ENCODE results near the gene BIN1.

The BIN1 gene

DNA sequence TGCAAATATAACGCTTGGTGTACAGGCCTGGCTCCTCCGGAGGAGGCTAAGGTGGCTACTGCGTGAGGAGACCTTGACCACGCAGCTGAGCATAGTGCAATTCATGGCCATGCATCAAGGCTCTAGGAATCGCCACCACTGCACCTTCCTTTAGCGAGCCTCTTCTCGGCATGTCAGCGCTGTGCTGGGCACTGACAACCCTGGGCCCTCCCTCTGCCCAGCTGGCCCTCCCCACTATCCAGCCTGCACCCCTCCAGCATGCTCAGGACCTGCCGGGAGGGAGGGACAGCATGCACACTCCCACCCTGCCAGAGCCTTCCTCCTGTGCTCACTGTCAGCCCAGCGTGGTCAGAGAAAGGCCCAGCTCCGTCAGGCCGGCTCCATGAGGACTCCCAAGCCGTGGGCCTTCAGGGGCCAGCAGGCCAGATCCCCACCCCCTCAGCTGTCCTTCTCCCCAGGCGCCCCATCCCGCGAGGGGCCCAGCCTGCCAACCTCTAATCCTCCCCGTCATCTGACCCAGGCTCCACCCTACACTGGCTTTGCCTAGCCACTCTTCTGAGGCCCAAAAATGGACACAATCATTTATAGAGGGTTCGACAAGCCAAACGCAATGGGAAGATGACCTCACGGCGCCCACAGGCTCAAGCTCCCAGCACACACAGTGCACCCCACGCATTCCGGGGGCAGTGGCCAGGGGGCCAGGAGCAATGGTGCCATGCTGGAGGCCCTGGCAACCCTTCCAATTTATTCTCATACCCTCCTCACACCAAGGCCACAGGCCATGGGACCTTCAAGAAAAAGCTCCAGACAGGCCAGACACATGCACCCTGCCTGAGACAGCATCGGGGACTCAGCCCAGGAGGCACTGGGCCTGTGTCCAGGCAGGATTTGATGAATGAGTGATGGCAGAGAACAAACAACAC lies 3.5 kb downstream of the BIN1 start:
- FAIRE-seq: no peak

DNA sequence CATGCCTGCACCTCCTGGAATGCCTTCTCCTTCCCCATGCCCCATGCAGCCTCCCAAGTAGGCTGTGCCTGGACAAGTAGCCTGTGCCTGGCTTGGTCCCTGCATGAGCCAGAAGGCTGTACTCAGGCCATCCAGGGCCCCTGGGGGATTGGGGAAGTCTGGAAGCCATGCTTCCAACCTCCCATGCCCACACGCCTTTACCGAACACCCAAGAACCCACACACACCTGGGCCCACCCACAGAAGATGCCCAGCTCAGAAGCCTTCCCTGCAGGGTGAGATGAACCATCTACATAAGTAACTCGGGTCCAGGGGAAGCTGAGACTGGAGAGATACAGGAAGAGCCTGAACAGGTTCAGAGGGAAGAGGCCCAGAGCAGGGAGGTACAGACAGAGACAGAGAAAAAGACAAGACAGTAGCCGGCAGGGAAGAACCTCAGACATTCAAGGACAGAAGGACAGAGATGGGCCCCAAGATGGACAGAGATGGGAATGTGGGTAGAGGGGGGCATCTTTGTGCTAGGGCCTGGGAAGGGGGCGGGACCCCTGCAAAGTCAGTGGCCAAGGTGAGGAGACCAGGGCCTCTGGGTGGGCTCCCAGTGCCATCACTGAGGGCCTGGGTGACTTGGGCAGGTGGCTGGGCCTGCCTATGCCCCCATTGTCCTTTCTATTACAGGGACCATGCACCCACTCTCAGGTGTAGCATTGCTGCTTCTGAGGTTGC lies 4.3 kb downstream of the BIN1 start:
- no peak for FAIRE-seq

DNA sequence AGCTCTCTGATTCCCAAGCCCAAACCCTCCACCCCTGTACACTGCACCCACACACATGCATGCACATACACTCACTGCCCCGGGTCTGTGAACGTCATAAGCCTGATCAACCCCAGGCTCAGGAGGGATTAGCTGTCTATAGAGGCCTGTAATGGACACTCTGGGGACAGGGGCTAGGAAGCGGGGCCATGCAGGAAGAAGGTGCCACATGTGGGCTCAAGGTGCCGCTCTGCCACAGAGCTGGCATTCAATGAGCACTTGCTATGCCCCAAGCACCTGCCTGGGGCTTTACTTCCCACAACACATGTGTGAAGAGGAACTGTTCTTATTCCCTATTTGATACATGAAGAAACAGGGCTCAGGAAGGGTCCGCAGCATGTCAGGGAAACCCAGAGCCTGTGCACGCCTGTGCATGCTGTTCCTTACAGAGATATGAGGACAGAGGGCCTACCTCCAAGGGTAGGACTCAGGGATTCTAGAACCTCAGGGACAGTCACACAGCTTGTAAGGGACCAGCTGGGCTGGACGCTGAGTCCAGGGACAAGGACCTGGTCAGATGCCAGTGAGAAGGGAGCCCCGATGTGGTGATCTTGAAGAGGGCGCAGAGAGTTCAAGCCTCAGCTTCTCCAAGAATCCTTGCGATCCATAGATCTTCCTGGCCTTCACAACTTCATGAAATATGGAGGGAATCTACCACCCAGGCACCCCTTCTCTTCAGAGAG lies 5.0 kb downstream of the BIN1 start:
- no peak for FAIRE-seq

DNA sequence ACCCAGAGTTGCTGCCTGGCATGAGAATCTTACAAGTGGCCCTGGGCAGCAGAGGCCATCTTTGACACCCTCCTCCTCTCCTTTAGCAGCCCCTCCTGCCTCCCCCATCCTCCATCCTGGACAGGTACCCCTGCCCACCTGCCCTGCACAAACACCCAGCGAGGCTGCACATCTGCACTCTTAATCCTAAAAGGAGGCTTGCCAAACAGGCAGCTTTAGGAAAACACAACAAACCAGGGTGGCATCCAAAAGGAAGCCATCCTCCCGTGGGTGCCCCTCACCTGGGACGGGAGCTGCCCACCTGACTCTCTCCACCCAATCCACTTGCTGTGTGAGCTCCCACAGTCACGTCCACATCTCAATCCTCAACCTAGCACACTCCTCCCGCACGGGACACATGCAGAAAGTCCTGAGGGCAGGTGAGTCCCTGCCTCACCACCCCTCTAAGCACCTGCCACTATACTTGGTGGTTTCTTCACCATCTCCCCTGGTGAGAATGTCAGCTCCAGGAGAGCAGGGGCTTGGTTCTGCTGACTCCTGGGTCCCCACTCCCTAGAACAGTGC lies 5.8 kb downstream of the BIN1 start:
- FAIRE-seq: no peak

DNA sequence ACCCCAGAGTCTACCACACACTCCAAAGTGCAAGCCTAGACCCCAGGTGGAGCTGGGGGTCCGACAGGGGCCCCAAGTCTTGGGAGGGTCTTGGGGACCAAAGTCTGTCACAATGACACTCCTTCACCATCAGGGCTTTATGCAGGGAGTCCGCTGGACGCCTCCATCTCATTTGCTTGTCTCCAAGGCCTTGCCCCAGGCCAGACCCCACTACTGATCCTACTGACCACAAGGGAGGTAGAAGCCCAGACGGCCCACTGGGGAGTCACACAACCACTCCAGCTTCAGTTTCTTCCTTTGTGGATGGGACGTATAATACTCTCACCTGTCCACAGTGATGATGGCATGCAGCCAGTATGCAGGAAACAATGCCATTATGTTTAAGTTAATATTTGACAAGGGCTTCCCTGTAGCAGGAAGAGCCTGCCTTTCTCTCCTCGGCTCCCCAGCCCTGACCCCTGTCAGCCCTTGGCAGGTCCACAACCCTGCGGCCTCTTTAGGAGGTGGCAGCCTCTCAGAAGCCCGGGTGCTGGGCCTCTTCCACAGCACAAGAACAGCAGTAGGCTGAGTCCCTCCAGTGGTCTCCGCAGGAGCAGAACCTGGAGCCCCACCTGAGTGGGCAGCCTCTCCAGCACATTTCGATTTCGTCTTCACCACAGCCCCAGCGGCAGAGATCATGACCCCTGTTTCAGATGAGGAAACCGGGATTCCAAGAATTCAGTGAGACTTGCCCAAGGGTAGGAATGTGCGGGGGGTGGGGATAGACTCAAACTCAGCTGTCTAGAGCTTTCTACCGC lies 6.5 kb downstream of the BIN1 start:
- FAIRE-seq: no peak

DNA sequence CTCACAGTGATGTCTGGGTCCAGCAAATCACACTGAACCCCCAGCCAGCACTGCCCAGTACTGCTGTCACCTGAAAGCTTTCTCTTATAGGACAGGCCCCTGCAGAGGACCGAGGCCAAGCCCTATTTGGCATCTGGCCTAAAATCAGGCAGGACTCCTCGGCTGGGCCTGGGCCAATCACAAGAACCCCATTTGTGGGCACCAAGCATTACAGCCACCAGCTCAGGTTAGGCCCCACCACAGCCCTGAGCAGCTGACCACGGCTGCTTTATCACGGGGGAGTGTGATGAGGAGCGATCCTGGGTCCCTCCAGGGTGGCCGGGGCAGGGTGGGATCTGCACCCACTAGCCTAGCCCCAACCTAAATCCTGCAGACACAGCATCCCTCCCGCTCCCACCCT lies 8.2 kb downstream of the BIN1 start:
- FAIRE-seq: no peak

DNA sequence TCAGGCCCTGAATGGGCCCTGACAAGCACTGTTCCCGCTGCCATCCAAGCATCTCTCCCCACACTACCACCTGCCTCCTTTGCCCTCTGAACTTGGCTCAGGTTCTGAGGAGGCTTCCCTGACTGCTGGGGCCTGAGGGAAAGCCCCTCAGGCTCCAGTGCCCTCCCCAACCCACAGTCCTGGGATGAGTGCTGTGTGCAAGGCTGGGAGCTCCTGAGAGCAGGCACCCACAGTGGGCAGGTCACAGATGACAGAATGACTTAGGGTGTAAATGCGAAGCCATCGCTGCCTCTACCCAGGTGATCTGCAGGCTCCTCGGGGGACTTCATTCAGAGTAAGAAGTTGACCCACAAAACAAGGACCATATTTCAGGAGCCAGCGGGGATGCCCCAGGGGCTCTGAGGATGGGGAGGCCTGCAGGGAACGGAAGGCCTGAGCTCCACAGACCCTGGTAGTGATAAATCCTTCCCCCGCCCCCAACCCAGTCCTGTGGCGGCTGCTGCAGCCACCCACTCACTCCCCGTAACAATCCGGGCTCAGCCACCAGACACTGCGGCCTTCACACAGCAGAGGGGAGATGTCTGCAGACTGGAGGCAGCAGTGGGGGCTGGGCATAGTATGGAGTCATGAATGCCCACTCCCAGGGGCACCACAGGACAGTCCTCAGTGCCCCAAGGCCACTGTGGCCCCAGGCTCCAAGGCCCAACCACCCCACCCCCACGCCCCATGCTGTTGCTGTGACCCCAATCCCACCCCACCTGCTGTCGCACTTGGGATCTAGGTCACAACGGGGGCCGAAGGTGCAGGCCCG lies 8.9 kb downstream of the BIN1 start:
- FAIRE-seq: no peak

DNA sequence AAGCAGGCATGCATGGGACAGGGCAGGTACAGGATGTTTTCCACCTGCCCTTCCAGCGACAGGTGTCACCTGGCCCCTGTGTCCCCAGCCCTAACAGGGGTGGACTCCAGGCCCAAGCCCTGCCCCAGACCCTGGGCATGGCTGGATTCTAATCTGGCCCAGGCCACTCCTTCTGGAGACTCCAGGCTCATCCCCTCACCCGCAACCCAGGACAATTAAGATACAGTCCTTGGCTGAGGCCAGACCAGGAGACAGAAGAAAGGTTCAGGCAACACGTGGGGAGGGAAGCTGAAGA lies 9.5 kb downstream of the BIN1 start:
- no peak for FAIRE-seq

DNA sequence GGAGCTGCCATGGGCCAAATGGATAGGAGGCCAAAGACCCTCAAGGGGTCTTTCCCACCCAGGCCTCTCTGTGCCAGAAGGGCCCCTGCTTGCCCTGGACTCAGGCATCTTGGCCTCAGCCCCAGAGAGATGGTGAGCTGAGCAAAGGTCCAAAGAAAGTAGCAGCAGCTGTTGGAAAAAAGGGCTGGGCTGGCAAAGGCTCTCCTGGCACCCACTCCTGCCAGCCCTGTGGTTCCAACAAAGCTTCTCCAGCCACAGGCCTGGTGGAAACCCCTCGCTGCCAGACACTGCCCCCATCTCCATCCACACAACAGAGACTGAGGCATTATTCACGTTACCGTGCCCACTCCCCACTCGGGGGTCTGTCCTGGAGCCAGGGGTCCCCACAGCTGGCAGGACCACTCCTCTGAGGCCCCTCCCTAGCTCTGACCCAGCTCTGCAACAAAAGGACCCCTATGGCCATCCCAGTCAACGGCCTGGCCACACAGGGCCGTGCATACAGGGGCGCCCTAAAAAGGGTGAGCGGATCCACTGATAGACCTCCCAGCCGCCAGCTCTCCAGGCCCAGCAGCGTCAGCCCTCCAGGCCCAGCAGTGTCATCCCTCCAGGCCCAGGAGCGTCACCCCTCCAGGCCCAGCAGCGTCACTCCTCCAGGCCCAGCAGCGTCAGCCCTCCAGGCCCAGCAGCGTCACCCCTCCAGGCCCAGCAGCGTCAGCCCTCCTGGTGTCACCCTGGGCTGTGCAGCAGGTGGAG lies 10.1 kb downstream of the BIN1 start:
- FAIRE-seq: no peak

DNA sequence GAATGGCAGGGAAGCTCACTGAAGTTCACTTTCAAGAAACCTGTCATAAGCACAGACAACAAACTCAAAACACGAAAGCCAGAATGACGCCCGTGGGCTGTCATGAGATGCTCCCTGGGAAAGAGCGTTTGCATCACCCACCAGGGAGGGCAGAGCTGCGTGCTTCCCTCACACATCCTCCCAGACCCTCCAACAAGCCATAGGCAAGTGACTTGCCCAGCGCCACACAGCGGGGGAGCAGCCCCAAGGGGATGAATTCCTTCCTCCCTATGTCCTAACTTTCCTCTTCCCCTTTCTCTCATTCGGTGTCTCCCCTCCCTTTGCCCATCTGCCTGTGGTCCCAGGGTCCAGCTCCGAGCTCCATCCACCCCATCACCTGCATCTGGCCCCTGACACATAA lies 10.7 kb downstream of the BIN1 start:
- FAIRE-seq: no peak

DNA sequence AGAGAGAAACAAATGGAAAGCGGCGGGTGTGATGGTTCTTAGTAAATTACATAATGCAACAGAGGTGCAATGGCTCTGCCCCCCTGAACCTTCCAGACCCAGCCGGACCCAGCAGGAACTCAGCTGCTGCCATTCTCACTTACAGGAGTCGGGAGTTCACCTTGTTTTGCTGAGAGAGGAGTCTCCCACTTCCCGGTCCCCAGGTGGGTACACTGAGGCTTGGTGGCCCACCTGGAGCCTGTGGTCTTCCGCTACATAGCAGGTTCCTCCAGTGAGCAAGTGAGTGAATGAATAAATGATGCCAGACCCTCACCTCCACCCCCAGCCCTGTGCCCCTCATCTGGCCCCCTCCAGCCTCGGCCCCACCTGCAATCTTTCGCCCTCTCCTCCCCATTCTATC lies 11.2 kb downstream of the BIN1 start:
- FAIRE-seq: no peak

DNA sequence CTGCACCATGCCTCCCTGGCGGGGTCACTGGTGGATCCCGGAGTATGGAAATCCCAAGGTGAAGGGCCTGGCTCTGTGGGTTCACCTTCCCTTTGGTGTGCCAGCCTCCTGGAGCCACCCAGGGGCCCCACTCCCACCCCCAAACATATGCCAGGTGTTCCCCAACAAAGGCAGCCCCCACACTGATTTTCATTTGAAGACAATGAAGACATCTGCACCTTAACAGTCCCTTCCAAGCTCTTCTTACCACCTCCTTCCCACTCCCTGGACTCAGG lies 11.7 kb downstream of the BIN1 start:
- FAIRE-seq: no peak

DNA sequence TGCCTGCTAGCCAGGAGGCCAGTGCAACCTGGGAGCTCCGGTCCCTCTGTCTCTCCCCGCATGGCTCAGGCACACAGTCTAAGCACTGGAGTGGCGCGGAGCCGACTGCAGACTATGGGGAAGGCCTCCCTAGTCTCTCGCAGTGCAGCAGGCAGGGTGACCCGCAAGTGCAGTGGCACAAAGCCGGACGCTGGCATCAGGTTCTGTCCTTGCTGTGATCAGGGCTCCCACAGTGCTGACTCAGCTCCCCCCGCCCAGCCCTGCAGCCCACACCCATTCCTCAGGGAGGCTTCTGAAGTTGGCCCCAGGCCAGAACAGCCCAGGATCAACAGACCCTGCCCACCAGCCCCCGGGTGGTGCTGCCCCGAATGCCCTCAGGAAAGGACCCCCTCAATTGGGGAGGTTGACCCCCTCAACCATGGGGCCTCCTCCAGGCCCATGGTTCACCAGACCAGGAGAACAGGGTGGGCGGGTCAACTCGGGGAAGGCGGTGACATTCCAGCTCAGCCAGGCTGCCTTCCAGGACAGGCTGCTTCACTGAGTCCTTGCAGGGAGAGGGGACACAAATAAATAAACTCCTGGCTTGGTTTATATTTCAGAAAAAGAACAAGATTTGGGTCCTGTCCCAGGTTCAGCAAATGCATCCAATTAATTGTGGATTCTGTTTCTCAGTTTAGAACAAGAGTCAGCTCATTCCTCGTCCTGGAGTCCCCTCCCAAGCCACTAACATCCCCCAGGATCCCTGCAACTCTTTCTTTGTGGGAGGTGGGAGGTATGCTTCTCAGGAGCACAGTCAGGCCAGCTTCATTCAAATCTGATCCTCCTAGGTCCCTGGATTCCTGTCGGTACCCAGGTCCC lies 12.2 kb downstream of the BIN1 start:
- FAIRE-seq: no peak

DNA sequence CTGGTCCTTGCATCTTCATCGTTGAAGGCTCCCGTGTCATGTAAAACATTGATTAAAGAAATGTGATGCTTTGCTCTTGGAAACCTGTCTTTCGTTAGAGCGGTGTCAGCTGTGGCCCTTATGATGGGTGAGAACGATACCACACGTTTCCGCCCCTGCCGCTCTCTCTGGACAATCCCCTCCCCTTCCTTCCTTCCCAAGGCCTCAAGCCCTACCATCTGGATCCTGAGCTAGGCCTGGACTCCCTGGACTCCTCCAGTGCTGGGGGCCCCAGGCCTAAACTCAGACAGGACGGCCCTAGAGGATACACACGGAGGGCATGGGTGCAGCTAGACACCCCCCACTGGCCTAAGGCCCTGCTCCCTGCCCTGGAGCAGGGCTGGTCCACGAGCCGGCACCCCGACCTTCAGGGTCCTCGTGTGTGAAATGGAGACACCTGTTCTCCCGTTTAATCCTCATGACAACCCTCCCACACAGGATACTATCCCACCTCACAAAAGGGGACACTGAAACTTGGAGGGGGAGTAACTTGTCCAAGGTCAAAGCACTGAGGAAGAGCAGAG lies 13.2 kb downstream of the BIN1 start:
- no peak for FAIRE-seq

DNA sequence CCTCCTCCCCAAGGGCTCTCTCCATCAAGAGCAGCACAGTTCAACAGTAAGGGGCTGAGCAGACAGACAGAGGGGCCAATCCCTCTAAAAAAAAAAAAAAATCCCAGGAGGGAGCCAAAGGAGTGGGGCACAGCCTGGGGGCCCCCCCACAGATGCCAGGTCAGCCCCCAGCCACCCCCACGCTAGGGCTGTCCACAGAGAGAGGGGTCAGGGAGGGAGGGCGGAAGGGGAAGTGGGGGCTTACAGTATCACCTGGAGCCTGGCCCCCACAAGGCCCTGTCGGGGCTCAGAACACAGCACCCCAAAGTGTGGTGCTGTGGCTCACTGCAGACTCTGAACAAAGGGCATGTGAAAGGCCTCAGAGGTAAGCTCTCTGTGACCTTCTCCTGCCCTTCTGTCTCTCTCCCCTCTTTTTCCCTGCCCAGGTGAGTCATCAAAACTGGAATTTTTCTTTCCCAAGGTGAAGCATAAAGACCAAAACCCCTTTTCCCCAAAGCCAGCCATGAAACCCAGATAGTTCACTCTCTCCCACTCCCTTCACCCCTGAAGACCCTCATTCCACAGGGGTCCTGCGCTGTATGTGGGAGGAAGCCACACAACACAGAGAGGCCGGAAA lies 13.9 kb downstream of the BIN1 start:
- no peak for FAIRE-seq

DNA sequence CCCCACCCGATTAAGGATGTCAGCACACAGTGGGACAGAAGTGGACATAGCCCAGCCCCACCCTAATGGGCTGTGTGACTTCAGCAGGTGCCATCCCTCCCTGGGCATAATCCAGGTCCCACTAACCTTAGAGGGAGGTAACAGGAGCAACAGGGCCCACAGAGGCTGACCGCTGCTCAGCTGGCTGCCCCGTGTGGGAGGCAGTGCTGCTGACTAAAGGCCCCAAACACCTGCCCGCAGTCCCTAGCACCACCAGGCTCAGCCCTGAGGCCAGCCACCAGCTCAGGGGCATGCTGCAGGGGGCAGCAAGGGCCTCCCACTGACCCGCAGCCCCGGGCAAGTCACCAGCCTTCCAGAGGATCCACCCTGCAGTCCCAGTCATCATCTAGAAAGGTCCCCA lies 14.6 kb downstream of the BIN1 start:
- no peak for FAIRE-seq

DNA sequence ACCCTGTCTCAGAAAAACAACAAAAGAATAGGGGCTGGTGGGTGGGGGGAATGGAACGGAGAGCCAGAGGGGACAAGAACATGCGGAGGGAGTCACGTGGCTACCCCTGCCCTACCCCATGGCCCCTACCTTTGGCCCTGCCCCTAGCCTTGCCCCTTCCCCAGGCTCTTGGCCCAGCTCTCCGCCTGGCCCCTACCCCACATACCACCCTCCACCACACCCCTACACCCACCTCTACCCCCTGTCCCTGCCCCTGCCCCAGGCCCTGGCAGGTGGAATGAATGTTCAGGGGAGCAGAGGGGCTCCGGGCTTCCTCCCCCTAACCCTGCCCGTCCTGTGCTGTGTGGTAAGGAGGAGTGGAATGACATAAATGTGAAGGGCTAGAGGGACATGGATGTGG lies 15.1 kb downstream of the BIN1 start:
- FAIRE-seq: no peak

DNA sequence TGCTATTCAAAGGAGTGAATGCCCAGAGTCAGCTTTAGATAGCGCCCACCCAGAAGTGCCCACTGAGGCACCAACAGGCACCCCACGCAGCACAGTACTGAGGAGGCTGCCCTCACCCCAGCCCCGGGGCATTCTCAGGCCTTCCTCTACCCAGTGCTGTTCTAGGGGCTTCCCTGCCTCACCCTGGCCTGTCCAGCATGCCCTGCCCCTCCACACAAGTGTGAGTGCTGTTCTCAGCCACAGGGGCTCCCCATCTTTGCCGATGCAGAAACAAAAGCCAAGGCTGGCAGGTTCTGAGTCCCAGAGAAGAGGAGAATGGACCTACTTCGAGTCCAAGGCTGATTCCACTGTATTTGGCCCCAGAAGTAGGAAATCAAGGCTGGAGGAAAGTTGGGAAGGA lies 15.8 kb downstream of the BIN1 start:
- FAIRE-seq: no peak

All from endometrium (tissue), 2 donors.